ENCODE measurements around the gene FAM168A. TPM values are rescaled to one million over a fixed set of nuclear protein-coding genes. Genes with fewer than 3 reads are reported as not detected.

FAM168A gene
- total and polyA plus RNA-seq, 10 of the 15 experiments (the other 5 are each of a cell fraction or from before 2014, with no cell fraction given) = 1.7 to 20.0 (median 10.0) TPM

DNA sequence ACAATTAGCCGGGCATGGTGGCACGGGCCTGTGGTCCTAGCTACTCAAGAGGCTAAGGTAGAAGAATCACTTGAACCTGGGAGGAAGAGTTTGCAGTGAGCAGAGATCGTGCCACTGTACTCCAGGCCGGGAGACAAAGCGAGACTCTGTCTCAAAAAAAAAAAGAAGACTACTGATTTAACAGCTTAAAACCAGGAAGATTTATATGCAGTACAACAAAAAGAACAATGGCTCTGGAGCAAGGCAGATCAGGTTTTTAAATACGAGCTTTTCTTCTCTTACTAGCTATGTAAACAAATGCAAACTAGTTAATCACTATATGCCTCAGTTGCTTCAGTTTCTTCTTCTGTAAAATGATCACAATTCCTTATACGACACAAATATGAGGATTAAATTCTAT lies 6.9 kb downstream of the FAM168A start:
- Histone ChIP-seq H3K79me2 (ENCODE audit: control insufficient read depth, insufficient read depth, low read length) (peaks cover 18% of the 10 kb centered on the region), H3K9ac (ENCODE audit: control insufficient read depth, insufficient read depth, low read length) (no peak overlapping the region), H4K20me1 (ENCODE audit: control insufficient read depth, insufficient read depth) (no peaks in the 10 kb centered on the region), H3K27me3 (replicated peaks in 1 of 2; ENCODE audit: control insufficient read depth in 2 of 2, insufficient read depth in 2 of 2, low read length in 1 of 2) (no peaks in the 10 kb centered on the region), H3K4me2 (ENCODE audit: control insufficient read depth, insufficient read depth) (no peak overlapping the region), H3K4me3 (no peak overlapping the region), H3K4me1 (ENCODE audit: control insufficient read depth, insufficient read depth, low read length) (no peaks in the 10 kb centered on the region), H3K9me3 (replicated peaks; ENCODE audit: control insufficient read depth, insufficient read depth, low read length) (no peaks in the 10 kb centered on the region; the same call in 2 of the 3 replicates), H3K36me3 (ENCODE audit: control insufficient read depth in 2 of 2, insufficient read depth in 2 of 2, low read length in 1 of 2) (no peaks in the 10 kb centered on the region), H2AFZ (ENCODE audit: control insufficient read depth, low read depth, low read length) (no peak overlapping the region), H3K27ac (ENCODE audit: control insufficient read depth, insufficient read depth) (no peak overlapping the region)
- in situ Hi-C loops (cut with MboI) (no loop called here), intact Hi-C loops (cut with micrococcal nuclease; ENCODE audit: unreplicated experiment) (no loop called here)
- ChIA-PET RAD21 (ENCODE audit: unreplicated experiment) (interaction anchor here (0.7 to 2.4 kb wide), 7 partner anchors 10 to 265 kb away, joined by 3 to 10 read pairs (median 3); no protein-coding TSS in a partner anchor), SMC1A (ENCODE audit: uncharacterized antibody, unreplicated experiment) (interaction anchor here (0.6 to 2.9 kb wide), 11 partner anchors 10 to 263 kb away, joined by 3 to 16 read pairs (median 4); no protein-coding TSS in a partner anchor), POLR2A (interaction anchor here (0.6 to 1.8 kb wide), 6 partner anchors 9 to 449 kb away, joined by 3 to 8 read pairs (median 4); partner anchors contain the start of gene FCHSD2), CTCF (interaction anchor here (0.7 to 2.4 kb wide), 7 partner anchors 10 to 137 kb away, joined by 3 to 9 read pairs (median 6); no protein-coding TSS in a partner anchor)
- DNase-seq (ENCODE audit: low read depth, low spot score) (no peak), FAIRE-seq (no peak), ATAC-seq (no peak)
- WGBS (ENCODE audit: insufficient coverage, insufficient replicate concordance, low lambda C conversion rate, missing lambda C conversion rate) = 98% methylated on average over 7 of the region's 7 CpGs
- TF ChIP-seq ZNF24 (IDR thresholded peaks at IDR 0.05) (no peak), MEF2A (IDR thresholded peaks at IDR 0.05; ENCODE audit: insufficient read depth, low read depth, low read length) (no peak), SIN3A (IDR thresholded peaks at IDR 0.05; ENCODE audit: low read depth, low read length) (no peak)
- TF ChIP-seq, protein P1, sequence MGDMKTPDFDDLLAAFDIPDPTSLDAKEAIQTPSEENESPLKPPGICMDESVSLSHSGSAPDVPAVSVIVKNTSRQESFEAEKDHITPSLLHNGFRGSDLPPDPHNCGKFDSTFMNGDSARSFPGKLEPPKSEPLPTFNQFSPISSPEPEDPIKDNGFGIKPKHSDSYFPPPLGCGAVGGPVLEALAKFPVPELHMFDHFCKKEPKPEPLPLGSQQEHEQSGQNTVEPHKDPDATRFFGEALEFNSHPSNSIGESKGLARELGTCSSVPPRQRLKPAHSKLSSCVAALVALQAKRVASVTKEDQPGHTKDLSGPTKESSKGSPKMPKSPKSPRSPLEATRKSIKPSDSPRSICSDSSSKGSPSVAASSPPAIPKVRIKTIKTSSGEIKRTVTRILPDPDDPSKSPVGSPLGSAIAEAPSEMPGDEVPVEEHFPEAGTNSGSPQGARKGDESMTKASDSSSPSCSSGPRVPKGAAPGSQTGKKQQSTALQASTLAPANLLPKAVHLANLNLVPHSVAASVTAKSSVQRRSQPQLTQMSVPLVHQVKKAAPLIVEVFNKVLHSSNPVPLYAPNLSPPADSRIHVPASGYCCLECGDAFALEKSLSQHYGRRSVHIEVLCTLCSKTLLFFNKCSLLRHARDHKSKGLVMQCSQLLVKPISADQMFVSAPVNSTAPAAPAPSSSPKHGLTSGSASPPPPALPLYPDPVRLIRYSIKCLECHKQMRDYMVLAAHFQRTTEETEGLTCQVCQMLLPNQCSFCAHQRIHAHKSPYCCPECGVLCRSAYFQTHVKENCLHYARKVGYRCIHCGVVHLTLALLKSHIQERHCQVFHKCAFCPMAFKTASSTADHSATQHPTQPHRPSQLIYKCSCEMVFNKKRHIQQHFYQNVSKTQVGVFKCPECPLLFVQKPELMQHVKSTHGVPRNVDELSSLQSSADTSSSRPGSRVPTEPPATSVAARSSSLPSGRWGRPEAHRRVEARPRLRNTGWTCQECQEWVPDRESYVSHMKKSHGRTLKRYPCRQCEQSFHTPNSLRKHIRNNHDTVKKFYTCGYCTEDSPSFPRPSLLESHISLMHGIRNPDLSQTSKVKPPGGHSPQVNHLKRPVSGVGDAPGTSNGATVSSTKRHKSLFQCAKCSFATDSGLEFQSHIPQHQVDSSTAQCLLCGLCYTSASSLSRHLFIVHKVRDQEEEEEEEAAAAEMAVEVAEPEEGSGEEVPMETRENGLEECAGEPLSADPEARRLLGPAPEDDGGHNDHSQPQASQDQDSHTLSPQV (IDR thresholded peaks at IDR 0.05) = no peak
- TF ChIP-seq, protein P2, sequence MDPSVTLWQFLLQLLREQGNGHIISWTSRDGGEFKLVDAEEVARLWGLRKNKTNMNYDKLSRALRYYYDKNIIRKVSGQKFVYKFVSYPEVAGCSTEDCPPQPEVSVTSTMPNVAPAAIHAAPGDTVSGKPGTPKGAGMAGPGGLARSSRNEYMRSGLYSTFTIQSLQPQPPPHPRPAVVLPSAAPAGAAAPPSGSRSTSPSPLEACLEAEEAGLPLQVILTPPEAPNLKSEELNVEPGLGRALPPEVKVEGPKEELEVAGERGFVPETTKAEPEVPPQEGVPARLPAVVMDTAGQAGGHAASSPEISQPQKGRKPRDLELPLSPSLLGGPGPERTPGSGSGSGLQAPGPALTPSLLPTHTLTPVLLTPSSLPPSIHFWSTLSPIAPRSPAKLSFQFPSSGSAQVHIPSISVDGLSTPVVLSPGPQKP (IDR thresholded peaks at IDR 0.05; ENCODE audit: low read depth, low read length) = no peak
- TF ChIP-seq, protein P3, sequence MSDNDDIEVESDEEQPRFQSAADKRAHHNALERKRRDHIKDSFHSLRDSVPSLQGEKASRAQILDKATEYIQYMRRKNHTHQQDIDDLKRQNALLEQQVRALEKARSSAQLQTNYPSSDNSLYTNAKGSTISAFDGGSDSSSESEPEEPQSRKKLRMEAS (IDR thresholded peaks at IDR 0.05; ENCODE audit: low read depth, low read length) = no peak
- no TSS peak for BruUV-seq (replicated peaks)
